Activated CD4-positive, alpha-beta T cell treated with anti-CD3 and anti-CD28 coated beads for 48 hours (primary cell): Measurements from ENCODE around the gene PAPPA2.

Experiments
- DNase-seq: peaks from one replicate; pipeline ENCODE4 v3.0.0-alpha.2; 2020

PAPPA2 gene

GRCh38 chr1:176773038-176773437 is 310.1 kb downstream of the PAPPA2 start:
- no peak for DNase-seq

GRCh38 chr1:176774224-176774623 is 311.2 kb downstream of the PAPPA2 start:
- no peak for DNase-seq

- no peak for DNase-seq
Measured at GRCh38 chr1:176775378-176775777, 312.4 kb downstream of the PAPPA2 start.

- DNase-seq = no peak
Measured at GRCh38 chr1:176775996-176776395, 313.0 kb downstream of the PAPPA2 start.

GRCh38 chr1:176778056-176778455 is 315.1 kb downstream of the PAPPA2 start:
- DNase-seq = no peak

GRCh38 chr1:176779992-176780328 is 317.0 kb downstream of the PAPPA2 start:
- no peak for DNase-seq

GRCh38 chr1:176783309-176783708 is 320.3 kb downstream of the PAPPA2 start:
- DNase-seq = no peak

GRCh38 chr1:176785056-176785455 is 322.1 kb downstream of the PAPPA2 start:
- no peak for DNase-seq

- no peak for DNase-seq
Measured at GRCh38 chr1:176785791-176786190, 322.8 kb downstream of the PAPPA2 start.

- DNase-seq = no peak
Measured at GRCh38 chr1:176786274-176786673, 323.3 kb downstream of the PAPPA2 start.

GRCh38 chr1:176789571-176790090 is 326.7 kb downstream of the PAPPA2 start:
- no peak for DNase-seq

- no peak for DNase-seq
Measured at GRCh38 chr1:176790786-176791185, 327.8 kb downstream of the PAPPA2 start.

- DNase-seq = no peak
Measured at GRCh38 chr1:176791906-176792305, 328.9 kb downstream of the PAPPA2 start.

- no peak for DNase-seq
Measured at GRCh38 chr1:176794897-176795508, 332.0 kb downstream of the PAPPA2 start.

GRCh38 chr1:176795929-176796328 is 333.0 kb downstream of the PAPPA2 start:
- DNase-seq = no peak

- no peak for DNase-seq
Measured at GRCh38 chr1:176796583-176796982, 333.6 kb downstream of the PAPPA2 start.

- DNase-seq = no peak
Measured at GRCh38 chr1:176799327-176799726, 336.4 kb downstream of the PAPPA2 start.

GRCh38 chr1:176800978-176801513 is 338.1 kb downstream of the PAPPA2 start:
- no peak for DNase-seq

GRCh38 chr1:176801514-176802020 is 338.6 kb downstream of the PAPPA2 start:
- no peak for DNase-seq

GRCh38 chr1:176802316-176802715 is 339.3 kb downstream of the PAPPA2 start:
- DNase-seq = no peak

- no peak for DNase-seq
Measured at GRCh38 chr1:176803042-176803441, 340.1 kb downstream of the PAPPA2 start.

- no peak for DNase-seq
Measured at GRCh38 chr1:176803596-176803995, 340.6 kb downstream of the PAPPA2 start.

GRCh38 chr1:176809292-176809691 is 346.3 kb downstream of the PAPPA2 start:
- DNase-seq = no peak

- no peak for DNase-seq
Measured at GRCh38 chr1:176811511-176812288, 348.7 kb downstream of the PAPPA2 start.
